ENCODE data around the gene RIOK1.
"Not testable (repeated sequence)": the region's sequence is repeated elsewhere in the genome, so short reads cannot be mapped to it uniquely, and the experiment has no call there.

The RIOK1 gene

GRCh38 chr6:7347551-7347997 lies 42.0 kb upstream of the RIOK1 start:
- Histone ChIP-seq H2BK5ac (ENCODE audit: low read length) (peak overlapping the region; percentile 85), H3K18ac (ENCODE audit: low read length) (peak overlapping the region; percentile 25), H3K56ac (ENCODE audit: low read length) (peak overlapping the region; percentile 56), H3K27ac (ENCODE audit: low read depth, low read length) (peak overlapping the region; percentile 77), H3K4ac (ENCODE audit: low read depth, low read length) (peak overlapping the region; percentile 59)
- WGBS (ENCODE audit: extremely low coverage, insufficient coverage, low lambda C conversion rate), result no CpG with 5 or more reads among the region's 2 CpGs
- H4K5ac ChIP-seq (ENCODE audit: low read length); H2BK15ac ChIP-seq (replicated peaks; ENCODE audit: low read depth); H4K8ac ChIP-seq (ENCODE audit: low read depth, low read length); H3K27me3 ChIP-seq (ENCODE audit: insufficient read depth, low read length, poor library complexity); H3K4me1 ChIP-seq (ENCODE audit: control insufficient read depth, low read depth, low read length); H3K79me1 ChIP-seq (ENCODE audit: low read length); H3K79me2 ChIP-seq (ENCODE audit: control insufficient read depth, insufficient read depth, low read length); H3K36me3 ChIP-seq (ENCODE audit: control insufficient read depth, insufficient read depth, low read length); H2BK120ac ChIP-seq (ENCODE audit: low read depth, low read length); H2AK5ac ChIP-seq (ENCODE audit: low read length); H3K4me3 ChIP-seq (ENCODE audit: low read length); H3K23ac ChIP-seq (ENCODE audit: low read length); H3K4me2 ChIP-seq (ENCODE audit: low read length); H3K9ac ChIP-seq (ENCODE audit: low read length): not testable (repeated sequence)
- DNase-seq, result peak; percentile 87

DNA sequence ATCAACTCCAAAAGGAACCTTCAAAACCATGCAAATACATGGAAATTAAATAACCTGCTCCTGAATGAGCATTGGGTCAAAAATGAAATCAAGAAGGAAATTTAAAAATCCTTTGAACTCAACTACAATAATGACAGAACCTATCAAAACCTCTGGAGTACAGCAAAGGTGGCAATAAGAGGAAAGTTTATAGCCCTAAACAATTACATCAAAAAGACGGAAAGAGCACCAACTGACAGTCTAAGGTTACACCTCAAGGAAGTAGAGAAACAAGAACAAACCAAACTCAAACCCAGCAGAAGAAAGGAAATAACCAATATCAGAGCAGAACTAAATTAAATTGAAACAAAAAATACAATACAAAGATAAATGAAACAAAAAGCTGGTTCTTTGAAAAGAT lies 39.0 kb upstream of the RIOK1 start:
- H3K56ac ChIP-seq (ENCODE audit: low read length); DNase-seq; H4K8ac ChIP-seq (ENCODE audit: low read depth, low read length); H2BK5ac ChIP-seq (ENCODE audit: low read length); H3K79me1 ChIP-seq (ENCODE audit: low read length); H3K36me3 ChIP-seq (ENCODE audit: control insufficient read depth, insufficient read depth, low read length); H2BK120ac ChIP-seq (ENCODE audit: low read depth, low read length); H4K5ac ChIP-seq (ENCODE audit: low read length); H3K9ac ChIP-seq (ENCODE audit: low read length); H3K23ac ChIP-seq (ENCODE audit: low read length); H3K4me3 ChIP-seq (ENCODE audit: low read length); H3K4ac ChIP-seq (ENCODE audit: low read depth, low read length); H3K4me1 ChIP-seq (ENCODE audit: control insufficient read depth, low read depth, low read length); H3K4me2 ChIP-seq (ENCODE audit: low read length); H3K27me3 ChIP-seq (ENCODE audit: insufficient read depth, low read length, poor library complexity); H3K27ac ChIP-seq (ENCODE audit: low read depth, low read length); H2BK15ac ChIP-seq (replicated peaks; ENCODE audit: low read depth); H3K18ac ChIP-seq (ENCODE audit: low read length); H2AK5ac ChIP-seq (ENCODE audit: low read length); H3K79me2 ChIP-seq (ENCODE audit: control insufficient read depth, insufficient read depth, low read length): not testable (repeated sequence)
- no CpG with 5 or more reads among the region's 1 CpG for WGBS (ENCODE audit: extremely low coverage, insufficient coverage, low lambda C conversion rate)

DNA sequence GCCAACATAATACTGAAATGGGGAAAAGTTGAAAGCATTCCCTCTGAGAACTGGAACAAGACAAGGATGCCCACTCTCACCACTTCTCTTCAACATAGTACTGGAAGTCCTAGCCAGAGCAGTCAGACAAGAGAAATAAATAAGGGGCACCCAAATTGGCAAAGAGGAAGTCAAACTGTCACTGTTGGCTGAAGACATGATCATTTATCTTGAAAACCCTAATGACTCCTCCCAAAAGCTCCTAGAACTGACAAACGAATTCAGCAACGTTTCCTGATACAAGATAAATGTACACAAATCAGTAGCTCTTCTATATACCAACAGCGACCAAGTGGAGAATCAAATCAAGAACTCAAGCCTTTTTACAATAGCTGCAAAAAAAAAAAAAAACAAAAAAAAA lies 37.7 kb upstream of the RIOK1 start:
- DNase-seq; H3K79me2 ChIP-seq (ENCODE audit: control insufficient read depth, insufficient read depth, low read length); H3K27ac ChIP-seq (ENCODE audit: low read depth, low read length); H2BK5ac ChIP-seq (ENCODE audit: low read length); H4K8ac ChIP-seq (ENCODE audit: low read depth, low read length); H3K23ac ChIP-seq (ENCODE audit: low read length); H2BK15ac ChIP-seq (replicated peaks; ENCODE audit: low read depth); H4K5ac ChIP-seq (ENCODE audit: low read length); H3K56ac ChIP-seq (ENCODE audit: low read length); H2AK5ac ChIP-seq (ENCODE audit: low read length); H3K79me1 ChIP-seq (ENCODE audit: low read length); H3K4me3 ChIP-seq (ENCODE audit: low read length); H3K4ac ChIP-seq (ENCODE audit: low read depth, low read length); H3K4me2 ChIP-seq (ENCODE audit: low read length); H3K9ac ChIP-seq (ENCODE audit: low read length); H3K36me3 ChIP-seq (ENCODE audit: control insufficient read depth, insufficient read depth, low read length); H3K27me3 ChIP-seq (ENCODE audit: insufficient read depth, low read length, poor library complexity); H3K18ac ChIP-seq (ENCODE audit: low read length); H3K4me1 ChIP-seq (ENCODE audit: control insufficient read depth, low read depth, low read length); H2BK120ac ChIP-seq (ENCODE audit: low read depth, low read length): not testable (repeated sequence)
- WGBS (ENCODE audit: extremely low coverage, insufficient coverage, low lambda C conversion rate), result no CpG with 5 or more reads among the region's 3 CpGs

GRCh38 chr6:7367408-7367807 lies 22.2 kb upstream of the RIOK1 start:
- WGBS (ENCODE audit: extremely low coverage, insufficient coverage, low lambda C conversion rate), result no CpG with 5 or more reads among the region's 7 CpGs

DNA sequence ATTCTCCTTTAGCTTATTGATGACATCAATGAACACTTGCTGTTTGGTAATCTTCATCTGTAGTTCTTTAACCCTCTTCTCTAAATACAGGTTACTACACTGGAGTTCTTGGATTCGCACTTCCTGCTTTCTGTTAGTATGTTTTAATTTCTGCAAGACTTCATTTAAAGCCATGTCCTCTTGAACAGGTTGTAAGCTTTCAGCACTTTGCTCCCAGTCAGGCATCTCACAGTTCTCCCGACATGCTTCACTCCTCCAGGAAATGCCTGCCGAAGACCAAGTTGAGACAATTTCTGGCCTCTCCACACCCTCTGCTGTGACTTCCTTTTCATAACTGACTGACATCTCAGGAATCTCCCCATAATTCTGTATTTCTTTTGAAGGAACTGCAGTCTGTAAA lies 15.9 kb upstream of the RIOK1 start:
- H3K23ac ChIP-seq (ENCODE audit: low read length), result no peak overlapping the region
- H4K8ac ChIP-seq (ENCODE audit: low read depth, low read length), result no peak overlapping the region
- H3K4ac ChIP-seq (ENCODE audit: low read depth, low read length), result no peak overlapping the region
- H3K4me1 ChIP-seq (ENCODE audit: control insufficient read depth, low read depth, low read length), result no peaks in the 10 kb centered on the region
- no peak overlapping the region for H3K56ac ChIP-seq (ENCODE audit: low read length)
- WGBS (ENCODE audit: extremely low coverage, insufficient coverage, low lambda C conversion rate), result no CpG with 5 or more reads among the region's 3 CpGs
- no peaks in the 10 kb centered on the region for H3K36me3 ChIP-seq (ENCODE audit: control insufficient read depth, insufficient read depth, low read length)
- H3K27ac ChIP-seq (ENCODE audit: low read depth, low read length), result no peak overlapping the region
- no peak overlapping the region for H3K18ac ChIP-seq (ENCODE audit: low read length)
- no peak overlapping the region for H4K5ac ChIP-seq (ENCODE audit: low read length)
- no peaks in the 10 kb centered on the region for H3K79me1 ChIP-seq (ENCODE audit: low read length)
- no peak overlapping the region for H2BK120ac ChIP-seq (ENCODE audit: low read depth, low read length)
- no peak overlapping the region for H3K9ac ChIP-seq (ENCODE audit: low read length)
- no peak overlapping the region for H3K4me3 ChIP-seq (ENCODE audit: low read length)
- H3K27me3 ChIP-seq (ENCODE audit: insufficient read depth, low read length, poor library complexity), result no peaks in the 10 kb centered on the region
- H3K4me2 ChIP-seq (ENCODE audit: low read length), result no peak overlapping the region
- H3K79me2 ChIP-seq (ENCODE audit: control insufficient read depth, insufficient read depth, low read length), result no peaks in the 10 kb centered on the region
- H2BK15ac ChIP-seq (replicated peaks; ENCODE audit: low read depth), result no peak overlapping the region
- no peak overlapping the region for H2BK5ac ChIP-seq (ENCODE audit: low read length)
- no peak for DNase-seq
- H2AK5ac ChIP-seq (ENCODE audit: low read length), result no peak overlapping the region

More at GRCh38 chr6:7367408-7367807, 22.2 kb upstream of the RIOK1 start:
- DNase-seq, result no peak
- no peak overlapping the region for H2AK5ac ChIP-seq (ENCODE audit: low read length)
- no peak overlapping the region for H3K23ac ChIP-seq (ENCODE audit: low read length)
- H3K36me3 ChIP-seq (ENCODE audit: control insufficient read depth, insufficient read depth, low read length), result no peaks in the 10 kb centered on the region
- no peak overlapping the region for H4K5ac ChIP-seq (ENCODE audit: low read length)
- no peak overlapping the region for H3K27ac ChIP-seq (ENCODE audit: low read depth, low read length)
- no peaks in the 10 kb centered on the region for H3K4me1 ChIP-seq (ENCODE audit: control insufficient read depth, low read depth, low read length)
- no peak overlapping the region for H4K8ac ChIP-seq (ENCODE audit: low read depth, low read length)
- no peak overlapping the region for H2BK15ac ChIP-seq (replicated peaks; ENCODE audit: low read depth)
- no peaks in the 10 kb centered on the region for H3K79me2 ChIP-seq (ENCODE audit: control insufficient read depth, insufficient read depth, low read length)
- no peaks in the 10 kb centered on the region for H3K27me3 ChIP-seq (ENCODE audit: insufficient read depth, low read length, poor library complexity)
- H3K56ac ChIP-seq (ENCODE audit: low read length), result no peak overlapping the region
- no peak overlapping the region for H3K18ac ChIP-seq (ENCODE audit: low read length)
- no peak overlapping the region for H2BK120ac ChIP-seq (ENCODE audit: low read depth, low read length)
- no peak overlapping the region for H3K4ac ChIP-seq (ENCODE audit: low read depth, low read length)
- H3K4me2 ChIP-seq (ENCODE audit: low read length), result no peak overlapping the region
- H3K4me3 ChIP-seq (ENCODE audit: low read length), result no peak overlapping the region
- H2BK5ac ChIP-seq (ENCODE audit: low read length), result no peak overlapping the region
- no peaks in the 10 kb centered on the region for H3K79me1 ChIP-seq (ENCODE audit: low read length)
- no peak overlapping the region for H3K9ac ChIP-seq (ENCODE audit: low read length)

DNA sequence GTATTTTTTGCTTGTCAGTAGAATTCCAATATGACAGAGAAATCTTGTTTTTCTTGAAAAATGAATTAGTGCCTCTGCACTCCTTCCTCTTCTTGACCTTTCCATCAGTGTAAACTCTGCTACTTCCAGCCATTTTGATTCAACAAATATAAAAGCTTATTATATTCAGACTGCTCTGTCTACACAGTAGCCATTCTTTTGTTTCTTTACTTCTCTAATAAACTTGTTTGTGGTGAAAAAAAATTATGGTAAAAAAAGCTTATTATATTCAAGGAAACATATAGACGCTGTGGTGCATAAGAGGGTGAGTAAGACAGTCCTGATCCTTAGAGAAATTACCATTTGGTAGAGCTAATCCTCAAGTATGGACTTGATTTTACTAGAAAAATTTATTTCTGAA lies 11.6 kb upstream of the RIOK1 start:
- no CpG with 5 or more reads among the region's 1 CpG for WGBS (ENCODE audit: extremely low coverage, insufficient coverage, low lambda C conversion rate)
- Histone ChIP-seq H2AK5ac (ENCODE audit: low read length) (no peak overlapping the region), H2BK120ac (ENCODE audit: low read depth, low read length) (no peak overlapping the region), H3K79me1 (ENCODE audit: low read length) (no peaks in the 10 kb centered on the region), H3K4me3 (ENCODE audit: low read length) (no peak overlapping the region), H3K9ac (ENCODE audit: low read length) (no peak overlapping the region), H3K56ac (ENCODE audit: low read length) (no peak overlapping the region), H3K4me2 (ENCODE audit: low read length) (no peak overlapping the region), H3K4me1 (ENCODE audit: control insufficient read depth, low read depth, low read length) (no peaks in the 10 kb centered on the region), H3K27ac (ENCODE audit: low read depth, low read length) (no peak overlapping the region), H4K5ac (ENCODE audit: low read length) (no peak overlapping the region), H4K8ac (ENCODE audit: low read depth, low read length) (no peak overlapping the region), H3K27me3 (ENCODE audit: insufficient read depth, low read length, poor library complexity) (no peaks in the 10 kb centered on the region), H3K4ac (ENCODE audit: low read depth, low read length) (no peak overlapping the region), H3K36me3 (ENCODE audit: control insufficient read depth, insufficient read depth, low read length) (no peaks in the 10 kb centered on the region), H2BK5ac (ENCODE audit: low read length) (no peak overlapping the region), H3K79me2 (ENCODE audit: control insufficient read depth, insufficient read depth, low read length) (no peaks in the 10 kb centered on the region), H3K18ac (ENCODE audit: low read length) (no peak overlapping the region), H3K23ac (ENCODE audit: low read length) (no peak overlapping the region), H2BK15ac (replicated peaks; ENCODE audit: low read depth) (no peak overlapping the region)
- no peak for DNase-seq
